HG02678 (cell line): ENCODE data around the gene IL13RA1.
A peak's percentile ranks its signal among the peaks of the same experiment; 100 is the strongest.
"Not testable (repeated sequence)": the region's sequence is repeated elsewhere in the genome, so short reads cannot be mapped to it uniquely, and the experiment has no call there.

ENCODE experiments used
- ATAC-seq: cut with Tn5 transposase; IDR thresholded peaks from one replicate; pipeline ENCODE4 v1.9.1; 2021; ENCODE audit warnings: mild to moderate bottlenecking, moderate library complexity; ENCODE audit not compliant: unreplicated experiment

Gene IL13RA1

GRCh38 chrX:118726887-118727685 lies at the start of gene IL13RA1:
Gene IL13RA1, plus strand, starts transcription at chrX:118727606. Its CDS starts 33 bp downstream, at chrX:118727639.
- ATAC-seq = peak; percentile 72

- no peak for ATAC-seq
These were observed 48.1 kb upstream of the IL13RA1 start for GRCh38 chrX:118679290-118679689.

- no peak for ATAC-seq
These were observed 45.0 kb upstream of the IL13RA1 start for GRCh38 chrX:118682258-118683014.

GRCh38 chrX:118685393-118685792 lies 42.0 kb upstream of the IL13RA1 start:
- no peak for ATAC-seq

GRCh38 chrX:118688935-118689334 lies 38.5 kb upstream of the IL13RA1 start:
- no peak for ATAC-seq

- ATAC-seq = no peak
These were observed 33.6 kb upstream of the IL13RA1 start for GRCh38 chrX:118693843-118694242.

GRCh38 chrX:118694638-118695037 lies 32.8 kb upstream of the IL13RA1 start:
- ATAC-seq = no peak

- no peak for ATAC-seq
These were observed 28.8 kb upstream of the IL13RA1 start for GRCh38 chrX:118698516-118699170.

- ATAC-seq = no peak
These were observed 24.7 kb upstream of the IL13RA1 start for GRCh38 chrX:118702741-118703140.

GRCh38 chrX:118706681-118707080 lies 20.7 kb upstream of the IL13RA1 start:
- ATAC-seq = no peak

GRCh38 chrX:118714521-118714920 lies 12.9 kb upstream of the IL13RA1 start:
- ATAC-seq = no peak

- ATAC-seq = not testable (repeated sequence)
These were observed 11.5 kb upstream of the IL13RA1 start for GRCh38 chrX:118715917-118716316.

GRCh38 chrX:118716833-118717232 lies 10.6 kb upstream of the IL13RA1 start:
- not testable (repeated sequence) for ATAC-seq

- no peak for ATAC-seq
These were observed 9.6 kb upstream of the IL13RA1 start for GRCh38 chrX:118717678-118718391.

GRCh38 chrX:118718737-118719136 lies 8.7 kb upstream of the IL13RA1 start:
- no peak for ATAC-seq

GRCh38 chrX:118720058-118720707 lies 7.2 kb upstream of the IL13RA1 start:
- no peak for ATAC-seq

GRCh38 chrX:118723376-118723775 lies 4.0 kb upstream of the IL13RA1 start:
- no peak for ATAC-seq

- no peak for ATAC-seq
These were observed 3.0 kb upstream of the IL13RA1 start for GRCh38 chrX:118724365-118724764.

GRCh38 chrX:118724775-118725174 lies 2.6 kb upstream of the IL13RA1 start:
- ATAC-seq = no peak

- no peak for ATAC-seq
These were observed 1.0 kb upstream of the IL13RA1 start for GRCh38 chrX:118726396-118726795.
